GM12878 (cell line): ENCODE data around the gene SGMS1. TPM values are rescaled to one million over a fixed set of nuclear protein-coding genes. Genes with fewer than 3 reads are reported as not detected.

Experiments used
- ATAC-seq: fragments of 200-7000 bp; cut with Tn5 transposase; 3 replicates; pipeline ENCODE4 v1.9.1; 2020; ENCODE audit warnings: mild to moderate bottlenecking, moderate library complexity
- BruUV-seq: library from RNA; stranded (reverse); fragments of 400-500 nt; replicated peaks from 2 replicates; lab custom pipeline; 2021; lab: Mats Ljungman, UMichigan
- CTCF ChIA-PET: fragments of 300-600 bp; sonication (Branson Sonifier 250); formaldehyde crosslinking; extraction: SDS; loops from one replicate; lab custom pipeline; 2021; ENCODE audit warnings: inconsistent platforms; lab: Yijun Ruan, JAX
- POLR2A ChIA-PET: fragments of 350-600 bp; formaldehyde crosslinking; extraction: SDS; loops from one replicate; lab custom pipeline; 2021; ENCODE audit warnings: inconsistent platforms; lab: Charles Lee
- RAD21 ChIA-PET: fragments of 300-600 bp; sonication (Branson Sonifier 250); formaldehyde crosslinking; loops from one replicate; lab custom pipeline; 2023; ENCODE audit warnings: antibody characterized with exemption; ENCODE audit not compliant: unreplicated experiment; lab: Charles Lee
- SMC1A ChIA-PET: fragments of 300-600 bp; sonication (Branson Sonifier 250); formaldehyde crosslinking; loops from one replicate; lab custom pipeline; 2023; ENCODE audit not compliant: unreplicated experiment, uncharacterized antibody; lab: Charles Lee
- DNase-seq: peaks from one replicate; pipeline ENCODE4 v3.0.0-alpha.2; 2011; ENCODE audit warnings: low read depth, low spot score
- FAIRE-seq: peaks from 3 replicates; lab custom pipeline; 2011; peaks lifted over from hg19 to GRCh38; lab: Jason Lieb, UNC
- H2AFZ ChIP-seq: 2 replicates; pipeline ENCODE4 v1.6.0; 2011; ENCODE audit warnings: low read depth, low read length, control low read depth; ENCODE audit not compliant: control insufficient read depth
- H3K27ac ChIP-seq: 2 replicates; pipeline ENCODE4 v1.5.1; 2011; ENCODE audit warnings: control low read depth; ENCODE audit not compliant: control insufficient read depth, insufficient read depth
- H3K27me3 ChIP-seq, 2 experiments: replicated peaks in 1 of 2; 2 replicates each; pipeline versions ENCODE4 v1.6.0 to v1.6.1; 2011; ENCODE audit warnings: low read length in 1 of 2; ENCODE audit not compliant: control insufficient read depth in 2 of 2, insufficient read depth in 2 of 2
- H3K36me3 ChIP-seq, 2 experiments: 2 replicates each; pipeline ENCODE4 v1.5.1; 2011; ENCODE audit warnings: low read length in 1 of 2; ENCODE audit not compliant: control insufficient read depth in 2 of 2, insufficient read depth in 2 of 2
- H3K4me1 ChIP-seq: 2 replicates; pipeline ENCODE4 v1.6.1; 2011; ENCODE audit warnings: mild to moderate bottlenecking, low read length, moderate library complexity, mixed read lengths; ENCODE audit not compliant: control insufficient read depth, insufficient read depth
- H3K4me2 ChIP-seq: 2 replicates; pipeline ENCODE4 v1.6.0; 2011; ENCODE audit warnings: control low read depth; ENCODE audit not compliant: control insufficient read depth, insufficient read depth
- H3K4me3 ChIP-seq: fragments of 200-600 bp; sonication (generic); 2 replicates; pipeline ENCODE4 v1.5.1; 2016
- H3K79me2 ChIP-seq: 2 replicates; pipeline ENCODE4 v1.6.0; 2011; ENCODE audit warnings: low read length; ENCODE audit not compliant: control insufficient read depth, insufficient read depth
- H3K9ac ChIP-seq: 2 replicates; pipeline ENCODE4 v1.8.0; 2011; ENCODE audit warnings: low read length, control low read depth, mixed read lengths; ENCODE audit not compliant: control insufficient read depth, insufficient read depth
- H3K9me3 ChIP-seq: replicated peaks from 3 replicates; pipeline ENCODE4 v1.5.1; 2011; ENCODE audit warnings: mild to moderate bottlenecking, low read length; ENCODE audit not compliant: control insufficient read depth, insufficient read depth
- H4K20me1 ChIP-seq: 2 replicates; pipeline ENCODE4 v1.6.0; 2011; ENCODE audit not compliant: control insufficient read depth, insufficient read depth
- CEBPB ChIP-seq, 2 experiments: fragments of 150-350 bp in 1 of 2; IDR thresholded peaks; 2 replicates each; pipeline ENCODE4 v1.6.1; 2012 to 2014; ENCODE audit warnings: low read depth in 2 of 2, low read length in 2 of 2, borderline replicate concordance in 1 of 2, inconsistent platforms in 1 of 2
- CEBPZ ChIP-seq: fragments of 150-350 bp; IDR thresholded peaks from 2 replicates; pipeline ENCODE4 v1.6.1; 2016; ENCODE audit warnings: low read depth, low read length
- CREB1 ChIP-seq: IDR thresholded peaks from 2 replicates; pipeline ENCODE4 v1.6.1; 2012; ENCODE audit warnings: low read depth, mild to moderate bottlenecking, inconsistent platforms
- DPF2 ChIP-seq: fragments of 450-650 bp; IDR thresholded peaks from 2 replicates; pipeline ENCODE4 v1.6.1; 2017; ENCODE audit warnings: mild to moderate bottlenecking
- EED ChIP-seq: sonication (generic); IDR thresholded peaks from 2 replicates; pipeline ENCODE4 v1.6.1; 2016; ENCODE audit warnings: antibody characterized with exemption, low read depth
- EGR1 ChIP-seq, 2 experiments: IDR thresholded peaks; 1 replicate in 1 of 2; 2 replicates in 1 of 2; pipeline ENCODE4 v1.6.1; 2011 to 2012; ENCODE audit warnings: low read depth in 2 of 2, low read length in 2 of 2, borderline replicate concordance in 1 of 2, mild to moderate bottlenecking in 1 of 2, moderate library complexity in 1 of 2
- IRF3 ChIP-seq: fragments of 450-650 bp; IDR thresholded peaks from 2 replicates; pipeline ENCODE4 v1.6.1; 2014; ENCODE audit warnings: mild to moderate bottlenecking
- MEF2A ChIP-seq: IDR thresholded peaks from 2 replicates; pipeline ENCODE4 v1.6.1; 2011; ENCODE audit warnings: low read depth, mild to moderate bottlenecking, low read length, moderate library complexity; ENCODE audit not compliant: insufficient read depth
- MYC ChIP-seq: IDR thresholded peaks from 2 replicates; pipeline ENCODE4 v1.6.1; 2011; ENCODE audit warnings: mild to moderate bottlenecking, low read length, moderate library complexity, inconsistent platforms; ENCODE audit not compliant: insufficient read depth, insufficient replicate concordance, insufficient read length, severe bottlenecking
- RBBP5 ChIP-seq: fragments of 200-600 bp; sonication (generic); conservative IDR thresholded peaks from 2 replicates; pipeline ENCODE4 v1.6.1; 2016
- RFX5 ChIP-seq: IDR thresholded peaks from 2 replicates; pipeline ENCODE4 v1.6.1; 2011; ENCODE audit warnings: low read depth, low read length, improper control_type of control experiment
- RUNX3 ChIP-seq: IDR thresholded peaks from 2 replicates; pipeline ENCODE4 v1.6.1; 2012; ENCODE audit warnings: low read length, inconsistent platforms
- SIX5 ChIP-seq: IDR thresholded peaks from 2 replicates; pipeline ENCODE4 v1.6.1; 2011; ENCODE audit warnings: mild to moderate bottlenecking, low read depth, low read length, moderate library complexity; ENCODE audit not compliant: severe bottlenecking
- YY1 ChIP-seq: IDR thresholded peaks from 2 replicates; pipeline ENCODE4 v1.6.1; 2011; ENCODE audit warnings: low read depth, mild to moderate bottlenecking, low read length
- WGBS: methylation state at CpG from one replicate; pipeline ENCODE4 v1.1.6; 2016; ENCODE audit warnings: low lambda C conversion rate; ENCODE audit not compliant: insufficient replicate concordance, insufficient coverage; ENCODE audit errors: missing lambda C conversion rate; 5-methylcytosine and 5-hydroxymethylcytosine counted together
- in situ Hi-C: fragments of 300-500 bp; cut with MboI; formaldehyde crosslinking; loops from 9 replicates; pipeline ENCODE4 v1.14.3; 2018; ENCODE audit warnings: mixed read lengths
- intact Hi-C: fragments of 100-400 bp; cut with micrococcal nuclease; formaldehyde crosslinking; loops from one replicate; pipeline ENCODE4 v1.14.2; 2022; ENCODE audit not compliant: unreplicated experiment
- polyA plus RNA-seq, 11 experiments: library from polyadenylated mRNA; depleted of rRNA in 4 of 11; unstranded in 6 of 11; stranded (reverse) in 5 of 11; fragments of >200 nt; fragmentation: Nextera tagmentation in 4 of 11; fragmentation: Illumina TruSeq in 1 of 11; extraction: Ambion mirVana in 4 of 11; extraction: Trizol in 1 of 11; gene quantifications; 1 replicate in 1 of 11; 2 replicates in 10 of 11; pipeline versions ENCODE4 v1.2.1 to v1.2.3, GENCODE V29; 2011 to 2016; ENCODE audit warnings: inconsistent platforms in 2 of 11, missing spikeins in 2 of 11, low read depth in 1 of 11
- total RNA-seq, 4 experiments: library from RNA; depleted of rRNA in 3 of 4; stranded (reverse); fragments of >200 nt in 3 of 4; fragmentation: Illumina TruSeq in 1 of 4; extraction: Trizol in 1 of 4; gene quantifications; 2 replicates each; pipeline versions ENCODE4 v1.2.1 to v1.2.3, GENCODE V29; 2013 to 2021
- TF ChIP-seq, protein P1 (sequence below): IDR thresholded peaks from 2 replicates; pipeline ENCODE4 v1.6.1; 2012; ENCODE audit warnings: improper control_type of control experiment, low read depth, low read length; ENCODE audit not compliant: insufficient replicate concordance

Gene SGMS1
- total and polyA plus RNA-seq, 10 of the 15 experiments (the other 5 are each of a cell fraction or from before 2014, with no cell fraction given), result 1.4 to 14.5 (median 4.9) TPM

GRCh38 chr10:50392966-50393718 is 230.6 kb downstream of the SGMS1 start:
- Histone ChIP-seq H3K27me3 (no peaks in the 10 kb centered on the region), H3K9ac (no peak overlapping the region), H3K4me1 (peaks cover 23% of the 10 kb centered on the region), H3K9me3 (no peaks in the 10 kb centered on the region), H4K20me1 (no peaks in the 10 kb centered on the region), H2AFZ (no peak overlapping the region), H3K4me2 (no peak overlapping the region), H3K36me3 (peaks cover 0 to 5% of the 10 kb centered on the region in 2 experiments; a peak in 2 of 4 replicates), H3K79me2 (peaks cover 85% of the 10 kb centered on the region), H3K27ac (no peak overlapping the region), H3K4me3 (no peak overlapping the region)
- DNase-seq (no peak), FAIRE-seq (no peak), ATAC-seq (no peak)
- no TSS peak for BruUV-seq
- intact Hi-C loops (no loop called here), in situ Hi-C loops (no loop called here)
- CTCF ChIA-PET, result no interaction called here
- RAD21 ChIA-PET, result no interaction called here
- POLR2A ChIA-PET, result no interaction called here
- 93% methylated on average over 6 of the region's 6 CpGs for WGBS
- SMC1A ChIA-PET, result no interaction called here
- TF ChIP-seq EGR1 (IDR thresholded peaks at IDR 0.05; ENCODE audit: borderline replicate concordance in 1 of 2, low read depth in 2 of 2, low read length in 2 of 2), result no peak
- no peak for TF ChIP-seq CEBPB (IDR thresholded peaks at IDR 0.05; ENCODE audit: borderline replicate concordance in 1 of 2, low read depth in 2 of 2, low read length in 2 of 2)
- TF ChIP-seq DPF2, result no peak
- no peak for TF ChIP-seq MEF2A
- no peak for TF ChIP-seq RBBP5
- TF ChIP-seq RUNX3, result no peak
- no peak for TF ChIP-seq MYC
- TF ChIP-seq RFX5, result no peak
- no peak for TF ChIP-seq EED
- no peak for TF ChIP-seq CEBPZ
- TF ChIP-seq YY1, result no peak
- TF ChIP-seq SIX5, result no peak
- TF ChIP-seq, protein P1, sequence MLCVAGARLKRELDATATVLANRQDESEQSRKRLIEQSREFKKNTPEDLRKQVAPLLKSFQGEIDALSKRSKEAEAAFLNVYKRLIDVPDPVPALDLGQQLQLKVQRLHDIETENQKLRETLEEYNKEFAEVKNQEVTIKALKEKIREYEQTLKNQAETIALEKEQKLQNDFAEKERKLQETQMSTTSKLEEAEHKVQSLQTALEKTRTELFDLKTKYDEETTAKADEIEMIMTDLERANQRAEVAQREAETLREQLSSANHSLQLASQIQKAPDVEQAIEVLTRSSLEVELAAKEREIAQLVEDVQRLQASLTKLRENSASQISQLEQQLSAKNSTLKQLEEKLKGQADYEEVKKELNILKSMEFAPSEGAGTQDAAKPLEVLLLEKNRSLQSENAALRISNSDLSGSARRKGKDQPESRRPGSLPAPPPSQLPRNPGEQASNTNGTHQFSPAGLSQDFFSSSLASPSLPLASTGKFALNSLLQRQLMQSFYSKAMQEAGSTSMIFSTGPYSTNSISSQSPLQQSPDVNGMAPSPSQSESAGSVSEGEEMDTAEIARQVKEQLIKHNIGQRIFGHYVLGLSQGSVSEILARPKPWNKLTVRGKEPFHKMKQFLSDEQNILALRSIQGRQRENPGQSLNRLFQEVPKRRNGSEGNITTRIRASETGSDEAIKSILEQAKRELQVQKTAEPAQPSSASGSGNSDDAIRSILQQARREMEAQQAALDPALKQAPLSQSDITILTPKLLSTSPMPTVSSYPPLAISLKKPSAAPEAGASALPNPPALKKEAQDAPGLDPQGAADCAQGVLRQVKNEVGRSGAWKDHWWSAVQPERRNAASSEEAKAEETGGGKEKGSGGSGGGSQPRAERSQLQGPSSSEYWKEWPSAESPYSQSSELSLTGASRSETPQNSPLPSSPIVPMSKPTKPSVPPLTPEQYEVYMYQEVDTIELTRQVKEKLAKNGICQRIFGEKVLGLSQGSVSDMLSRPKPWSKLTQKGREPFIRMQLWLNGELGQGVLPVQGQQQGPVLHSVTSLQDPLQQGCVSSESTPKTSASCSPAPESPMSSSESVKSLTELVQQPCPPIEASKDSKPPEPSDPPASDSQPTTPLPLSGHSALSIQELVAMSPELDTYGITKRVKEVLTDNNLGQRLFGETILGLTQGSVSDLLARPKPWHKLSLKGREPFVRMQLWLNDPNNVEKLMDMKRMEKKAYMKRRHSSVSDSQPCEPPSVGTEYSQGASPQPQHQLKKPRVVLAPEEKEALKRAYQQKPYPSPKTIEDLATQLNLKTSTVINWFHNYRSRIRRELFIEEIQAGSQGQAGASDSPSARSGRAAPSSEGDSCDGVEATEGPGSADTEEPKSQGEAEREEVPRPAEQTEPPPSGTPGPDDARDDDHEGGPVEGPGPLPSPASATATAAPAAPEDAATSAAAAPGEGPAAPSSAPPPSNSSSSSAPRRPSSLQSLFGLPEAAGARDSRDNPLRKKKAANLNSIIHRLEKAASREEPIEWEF, result no peak
- no peak for TF ChIP-seq CREB1
- TF ChIP-seq IRF3, result no peak
